ENCODE results near the gene LRRC39.

LRRC39 gene

DNA sequence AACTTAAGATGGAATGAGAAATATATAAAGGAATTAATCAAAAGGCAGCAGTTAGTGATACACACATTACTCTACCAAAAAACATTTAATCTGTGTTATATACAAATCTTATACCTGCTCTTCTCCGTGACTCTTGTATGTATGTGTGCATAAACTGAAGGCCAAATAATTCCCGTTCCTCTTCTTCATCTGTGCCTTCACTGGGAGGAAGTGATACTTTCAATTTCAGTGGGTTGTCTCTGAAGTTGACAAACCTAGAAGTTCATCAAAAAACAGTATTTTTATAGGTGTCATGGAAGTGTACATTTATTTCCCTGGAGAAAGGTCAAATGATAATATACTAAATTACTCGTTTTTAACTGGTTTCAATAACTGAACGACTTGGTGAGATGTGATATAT is 25.8 kb downstream of the LRRC39 start:
- H3K4me3 ChIP-seq (ENCODE audit: low read depth, low read length) = no peak overlapping the region
- DNase-seq (ENCODE audit: low read depth) = no peak
- TF ChIP-seq, protein P1, sequence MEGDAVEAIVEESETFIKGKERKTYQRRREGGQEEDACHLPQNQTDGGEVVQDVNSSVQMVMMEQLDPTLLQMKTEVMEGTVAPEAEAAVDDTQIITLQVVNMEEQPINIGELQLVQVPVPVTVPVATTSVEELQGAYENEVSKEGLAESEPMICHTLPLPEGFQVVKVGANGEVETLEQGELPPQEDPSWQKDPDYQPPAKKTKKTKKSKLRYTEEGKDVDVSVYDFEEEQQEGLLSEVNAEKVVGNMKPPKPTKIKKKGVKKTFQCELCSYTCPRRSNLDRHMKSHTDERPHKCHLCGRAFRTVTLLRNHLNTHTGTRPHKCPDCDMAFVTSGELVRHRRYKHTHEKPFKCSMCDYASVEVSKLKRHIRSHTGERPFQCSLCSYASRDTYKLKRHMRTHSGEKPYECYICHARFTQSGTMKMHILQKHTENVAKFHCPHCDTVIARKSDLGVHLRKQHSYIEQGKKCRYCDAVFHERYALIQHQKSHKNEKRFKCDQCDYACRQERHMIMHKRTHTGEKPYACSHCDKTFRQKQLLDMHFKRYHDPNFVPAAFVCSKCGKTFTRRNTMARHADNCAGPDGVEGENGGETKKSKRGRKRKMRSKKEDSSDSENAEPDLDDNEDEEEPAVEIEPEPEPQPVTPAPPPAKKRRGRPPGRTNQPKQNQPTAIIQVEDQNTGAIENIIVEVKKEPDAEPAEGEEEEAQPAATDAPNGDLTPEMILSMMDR (conservative IDR thresholded peaks at IDR 0.05; ENCODE audit: low read depth, low read length) = no peak

DNA sequence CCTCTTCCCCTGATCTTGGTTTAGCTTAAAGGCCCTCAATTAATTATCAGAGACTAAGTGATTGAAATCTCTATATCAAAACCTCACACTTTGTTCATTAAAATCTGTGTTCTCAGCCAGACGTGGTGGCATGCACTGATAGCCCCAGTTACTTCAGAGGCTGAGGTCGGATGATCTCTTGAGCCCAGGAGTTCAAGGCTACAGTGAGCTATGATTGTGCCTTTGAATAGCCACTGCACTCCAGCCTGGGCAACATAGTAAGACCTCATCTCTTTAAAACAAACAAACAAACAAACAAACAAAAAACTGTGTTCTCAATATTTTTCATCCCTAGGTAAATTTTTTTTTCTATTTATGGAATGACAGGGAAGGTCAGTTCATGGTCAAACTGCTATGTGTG is 26.4 kb downstream of the LRRC39 start:
- DNase-seq (ENCODE audit: low read depth) = no peak

DNA sequence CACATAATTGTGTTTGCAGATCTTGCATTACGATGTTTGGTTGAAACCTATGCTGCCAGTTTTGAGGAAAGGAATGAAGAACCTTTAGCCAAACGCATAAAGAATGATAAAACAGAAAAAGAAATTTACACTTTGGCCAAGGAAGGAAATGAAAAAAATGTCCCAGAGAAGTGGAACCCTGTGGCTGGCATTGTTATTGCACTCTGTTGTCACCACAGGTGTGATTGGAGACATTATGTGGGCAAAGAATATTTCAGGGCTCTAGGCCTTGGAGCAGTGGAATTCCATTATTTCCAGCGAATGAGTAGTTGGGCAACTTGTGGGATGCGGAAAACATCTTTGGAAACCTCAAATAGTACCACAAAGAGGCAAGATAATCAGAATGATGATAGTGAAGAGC is 30.2 kb downstream of the LRRC39 start:
- TF ChIP-seq, protein P1 (conservative IDR thresholded peaks at IDR 0.05; ENCODE audit: low read depth, low read length) = no peak
- no peak overlapping the region for H3K4me3 ChIP-seq (ENCODE audit: low read depth, low read length)
- no peak for DNase-seq (ENCODE audit: low read depth)

More for the DNA sequence above, 26.4 kb downstream of the LRRC39 start:
- TF ChIP-seq, protein P1 (conservative IDR thresholded peaks at IDR 0.05; ENCODE audit: low read depth, low read length) = no peak
- no peak overlapping the region for H3K4me3 ChIP-seq (ENCODE audit: low read depth, low read length)

DNA sequence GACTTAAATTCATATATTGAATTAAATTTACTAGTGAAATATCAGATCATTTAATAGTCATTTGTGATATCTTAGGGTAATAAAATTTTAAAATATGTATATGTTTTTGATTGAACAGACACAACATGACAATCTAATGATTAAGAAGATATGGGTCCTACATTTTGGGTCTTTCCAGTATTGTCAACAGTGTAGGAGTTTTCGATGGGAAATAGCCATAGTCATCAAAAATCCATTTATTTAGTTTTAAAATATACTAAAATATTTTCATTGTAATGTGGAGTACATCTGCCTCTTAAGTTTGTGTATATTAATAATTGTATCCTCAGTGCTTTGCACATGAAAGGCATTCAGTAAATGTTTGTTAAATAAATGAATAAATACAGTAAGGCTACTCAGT is 31.1 kb downstream of the LRRC39 start:
- no peak overlapping the region for H3K4me3 ChIP-seq (ENCODE audit: low read depth, low read length)
- TF ChIP-seq, protein P1 (conservative IDR thresholded peaks at IDR 0.05; ENCODE audit: low read depth, low read length) = no peak
- no peak for DNase-seq (ENCODE audit: low read depth)

DNA sequence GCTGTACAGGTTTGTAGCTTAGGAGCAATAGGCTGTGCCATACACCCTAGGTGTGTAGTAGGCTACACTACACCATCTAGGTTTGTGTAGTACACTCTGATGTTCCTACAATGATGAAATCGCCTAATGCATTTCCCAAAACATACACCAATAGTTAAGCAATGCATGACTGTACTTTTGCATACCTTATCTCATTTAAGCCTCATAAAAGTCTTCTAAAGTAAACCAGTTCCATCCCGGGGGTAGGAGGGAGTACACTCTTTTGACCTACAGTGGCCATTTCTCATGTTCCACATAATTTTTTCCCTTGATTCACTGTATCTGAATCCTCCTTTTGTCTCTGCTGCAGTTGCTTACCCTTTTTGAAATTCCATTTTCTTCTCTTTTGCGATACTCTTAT is 32.9 kb downstream of the LRRC39 start:
- TF ChIP-seq, protein P1 (conservative IDR thresholded peaks at IDR 0.05; ENCODE audit: low read depth, low read length) = no peak
- H3K4me3 ChIP-seq (ENCODE audit: low read depth, low read length) = no peak overlapping the region
- no peak for DNase-seq (ENCODE audit: low read depth)

DNA sequence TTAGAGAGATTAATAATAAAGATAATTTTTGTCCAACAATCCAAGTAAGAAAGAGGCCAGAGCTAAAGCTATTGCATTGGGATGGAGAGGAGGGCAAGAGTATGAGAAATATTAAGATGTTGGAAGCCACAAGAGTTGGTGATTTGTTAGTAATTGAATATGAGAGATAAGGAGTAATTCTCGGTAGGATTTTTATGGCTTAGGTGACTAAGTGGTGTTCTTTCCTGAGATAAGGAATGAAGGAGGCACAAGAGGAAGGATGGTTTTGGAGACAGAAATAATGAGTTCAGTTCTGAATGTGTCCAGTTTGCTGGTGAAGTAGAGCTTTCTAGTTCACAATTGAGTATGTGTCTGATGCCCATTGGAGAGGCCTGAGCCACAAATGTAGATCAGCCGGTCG is 35.7 kb downstream of the LRRC39 start:
- TF ChIP-seq, protein P1 (conservative IDR thresholded peaks at IDR 0.05; ENCODE audit: low read depth, low read length) = no peak
- H3K4me3 ChIP-seq (ENCODE audit: low read depth, low read length) = no peak overlapping the region
- no peak for DNase-seq (ENCODE audit: low read depth)

DNA sequence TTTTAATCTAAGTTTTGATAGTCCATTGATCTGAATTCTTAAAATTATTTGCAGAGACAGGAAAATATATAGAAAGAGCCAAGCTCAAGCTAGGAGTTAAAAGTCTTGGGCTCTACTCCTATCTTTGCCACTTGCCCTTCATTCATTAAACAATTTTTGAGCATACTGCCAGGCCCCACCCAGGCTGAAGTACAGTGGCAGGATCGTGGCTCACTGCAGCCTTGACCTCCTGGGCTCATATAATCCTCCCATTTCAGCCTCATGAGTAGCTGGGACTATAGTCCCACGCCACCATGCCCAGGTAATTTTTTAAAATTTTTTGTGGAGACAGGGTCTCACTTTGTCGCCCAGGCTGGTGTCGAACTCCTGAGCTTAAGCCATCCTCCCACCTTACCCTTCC is 36.9 kb downstream of the LRRC39 start:
- TF ChIP-seq, protein P1 (conservative IDR thresholded peaks at IDR 0.05; ENCODE audit: low read depth, low read length) = no peak
- H3K4me3 ChIP-seq (ENCODE audit: low read depth, low read length) = no peak overlapping the region
- DNase-seq (ENCODE audit: low read depth) = no peak

Measured in choroid plexus epithelial cell (primary cell).